ENCODE measurements around the gene LMNA. TPM values are rescaled to one million over a fixed set of nuclear protein-coding genes. Genes with fewer than 3 reads are reported as not detected.

Gene LMNA
- polyA plus RNA-seq, 1 donor = 138 TPM

- peak overlapping the region; percentile 94 for H3K27ac ChIP-seq (ENCODE audit: low read length)
- H3K4me3 ChIP-seq (ENCODE audit: low read length) = no peak overlapping the region
- DNase-seq = peak in 1 of 2 donors; percentile 66
- no peaks in the 10 kb centered on the region for H3K27me3 ChIP-seq (ENCODE audit: control insufficient read depth, insufficient read depth, low read length)
- H3K36me3 ChIP-seq (ENCODE audit: control insufficient read depth, insufficient read depth, low read length) = peaks cover 31% of the 10 kb centered on the region
- peaks cover 57% of the 10 kb centered on the region for H3K4me1 ChIP-seq (ENCODE audit: control insufficient read depth, insufficient read depth, low read length)
- H3K9me3 ChIP-seq (ENCODE audit: control insufficient read depth, low read depth, low read length) = no peaks in the 10 kb centered on the region
- WGBS (ENCODE audit: insufficient coverage, low lambda C conversion rate) = no CpG with 5 or more reads among the region's 8 CpGs
Measured at GRCh38 chr1:156128654-156129597, 14.4 kb downstream of the LMNA start.

- DNase-seq = peak; percentile 93
- peaks cover 49% of the 10 kb centered on the region for H3K4me1 ChIP-seq (ENCODE audit: control insufficient read depth, insufficient read depth, low read length)
- H3K27ac ChIP-seq (ENCODE audit: low read length) = peak overlapping the region; percentile 94
- no peaks in the 10 kb centered on the region for H3K9me3 ChIP-seq (ENCODE audit: control insufficient read depth, low read depth, low read length)
- WGBS (ENCODE audit: insufficient coverage, low lambda C conversion rate) = no CpG with 5 or more reads among the region's 7 CpGs
- peaks cover 41% of the 10 kb centered on the region for H3K36me3 ChIP-seq (ENCODE audit: control insufficient read depth, insufficient read depth, low read length)
- H3K4me3 ChIP-seq (ENCODE audit: low read length) = no peak overlapping the region
- H3K27me3 ChIP-seq (ENCODE audit: control insufficient read depth, insufficient read depth, low read length) = no peaks in the 10 kb centered on the region
Measured at GRCh38 chr1:156129687-156130577, 15.4 kb downstream of the LMNA start.

- no CpG with 5 or more reads among the region's 6 CpGs for WGBS (ENCODE audit: insufficient coverage, low lambda C conversion rate)
- Histone ChIP-seq H3K27ac (ENCODE audit: low read length) (peak overlapping the region; percentile 94), H3K4me3 (ENCODE audit: low read length) (no peak overlapping the region), H3K36me3 (ENCODE audit: control insufficient read depth, insufficient read depth, low read length) (peaks cover 47% of the 10 kb centered on the region), H3K9me3 (ENCODE audit: control insufficient read depth, low read depth, low read length) (no peaks in the 10 kb centered on the region), H3K4me1 (ENCODE audit: control insufficient read depth, insufficient read depth, low read length) (peaks cover 47% of the 10 kb centered on the region), H3K27me3 (ENCODE audit: control insufficient read depth, insufficient read depth, low read length) (no peaks in the 10 kb centered on the region)
- DNase-seq = no peak
Measured at GRCh38 chr1:156130578-156130942, 16.0 kb downstream of the LMNA start.

DNA sequence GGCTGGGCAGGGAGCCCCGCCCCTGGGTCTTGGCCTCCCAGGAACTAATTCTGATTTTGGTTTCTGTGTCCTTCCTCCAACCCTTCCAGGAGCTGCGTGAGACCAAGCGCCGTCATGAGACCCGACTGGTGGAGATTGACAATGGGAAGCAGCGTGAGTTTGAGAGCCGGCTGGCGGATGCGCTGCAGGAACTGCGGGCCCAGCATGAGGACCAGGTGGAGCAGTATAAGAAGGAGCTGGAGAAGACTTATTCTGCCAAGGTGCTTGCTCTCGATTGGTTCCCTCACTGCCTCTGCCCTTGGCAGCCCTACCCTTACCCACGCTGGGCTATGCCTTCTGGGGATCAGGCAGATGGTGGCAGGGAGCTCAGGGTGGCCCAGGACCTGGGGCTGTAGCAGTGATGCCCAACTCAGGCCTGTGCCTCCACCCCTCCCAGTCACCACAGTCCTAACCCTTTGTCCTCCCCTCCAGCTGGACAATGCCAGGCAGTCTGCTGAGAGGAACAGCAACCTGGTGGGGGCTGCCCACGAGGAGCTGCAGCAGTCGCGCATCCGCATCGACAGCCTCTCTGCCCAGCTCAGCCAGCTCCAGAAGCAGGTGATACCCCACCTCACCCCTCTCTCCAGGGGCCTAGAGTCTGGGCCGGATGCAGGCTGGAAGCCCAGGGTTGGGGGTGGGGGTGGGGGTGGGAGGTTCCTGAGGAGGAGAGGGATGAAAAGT lies 20.4 kb downstream of the LMNA start:
- no peak overlapping the region for H3K27ac ChIP-seq (ENCODE audit: low read length)
- no peak for DNase-seq
- peaks cover 2% of the 10 kb centered on the region for H3K9me3 ChIP-seq (ENCODE audit: control insufficient read depth, low read depth, low read length)
- no peak overlapping the region for H3K4me3 ChIP-seq (ENCODE audit: low read length)
- H3K4me1 ChIP-seq (ENCODE audit: control insufficient read depth, insufficient read depth, low read length) = peaks cover 9% of the 10 kb centered on the region
- no peaks in the 10 kb centered on the region for H3K27me3 ChIP-seq (ENCODE audit: control insufficient read depth, insufficient read depth, low read length)
- peaks cover 88% of the 10 kb centered on the region for H3K36me3 ChIP-seq (ENCODE audit: control insufficient read depth, insufficient read depth, low read length)
- WGBS (ENCODE audit: insufficient coverage, low lambda C conversion rate) = 100% methylated on average over 1 of the region's 18 CpGs

- peaks cover 84% of the 10 kb centered on the region for H3K36me3 ChIP-seq (ENCODE audit: control insufficient read depth, insufficient read depth, low read length)
- WGBS (ENCODE audit: insufficient coverage, low lambda C conversion rate) = no CpG with 5 or more reads among the region's 34 CpGs
- peaks cover 2% of the 10 kb centered on the region for H3K9me3 ChIP-seq (ENCODE audit: control insufficient read depth, low read depth, low read length)
- no peak overlapping the region for H3K27ac ChIP-seq (ENCODE audit: low read length)
- H3K4me3 ChIP-seq (ENCODE audit: low read length) = no peak overlapping the region
- H3K27me3 ChIP-seq (ENCODE audit: control insufficient read depth, insufficient read depth, low read length) = no peaks in the 10 kb centered on the region
- no peaks in the 10 kb centered on the region for H3K4me1 ChIP-seq (ENCODE audit: control insufficient read depth, insufficient read depth, low read length)
- no peak for DNase-seq
Measured at GRCh38 chr1:156135930-156136871, 21.7 kb downstream of the LMNA start.

- Histone ChIP-seq H3K4me1 (ENCODE audit: control insufficient read depth, insufficient read depth, low read length) (no peaks in the 10 kb centered on the region), H3K27me3 (ENCODE audit: control insufficient read depth, insufficient read depth, low read length) (no peaks in the 10 kb centered on the region), H3K9me3 (ENCODE audit: control insufficient read depth, low read depth, low read length) (peaks cover 2% of the 10 kb centered on the region), H3K36me3 (ENCODE audit: control insufficient read depth, insufficient read depth, low read length) (peaks cover 75% of the 10 kb centered on the region), H3K27ac (ENCODE audit: low read length) (no peak overlapping the region), H3K4me3 (ENCODE audit: low read length) (no peak overlapping the region)
- WGBS (ENCODE audit: insufficient coverage, low lambda C conversion rate) = no CpG with 5 or more reads among the region's 12 CpGs
- no peak for DNase-seq
Measured at GRCh38 chr1:156136970-156137483, 22.5 kb downstream of the LMNA start.

- no peak overlapping the region for H3K27ac ChIP-seq (ENCODE audit: low read length)
- no peak for DNase-seq
- peaks cover 65% of the 10 kb centered on the region for H3K36me3 ChIP-seq (ENCODE audit: control insufficient read depth, insufficient read depth, low read length)
- no CpG with 5 or more reads among the region's 22 CpGs for WGBS (ENCODE audit: insufficient coverage, low lambda C conversion rate)
- H3K27me3 ChIP-seq (ENCODE audit: control insufficient read depth, insufficient read depth, low read length) = no peaks in the 10 kb centered on the region
- H3K9me3 ChIP-seq (ENCODE audit: control insufficient read depth, low read depth, low read length) = peaks cover 2% of the 10 kb centered on the region
- H3K4me1 ChIP-seq (ENCODE audit: control insufficient read depth, insufficient read depth, low read length) = no peaks in the 10 kb centered on the region
- no peak overlapping the region for H3K4me3 ChIP-seq (ENCODE audit: low read length)
Measured at GRCh38 chr1:156138458-156138867, 24.0 kb downstream of the LMNA start.

GRCh38 chr1:156140879-156141707 lies 26.6 kb downstream of the LMNA start:
- Histone ChIP-seq H3K9me3 (ENCODE audit: control insufficient read depth, low read depth, low read length) (peaks cover 2% of the 10 kb centered on the region), H3K27ac (ENCODE audit: low read length) (no peak overlapping the region), H3K4me1 (ENCODE audit: control insufficient read depth, insufficient read depth, low read length) (no peaks in the 10 kb centered on the region), H3K4me3 (ENCODE audit: low read length) (no peak overlapping the region), H3K27me3 (ENCODE audit: control insufficient read depth, insufficient read depth, low read length) (no peaks in the 10 kb centered on the region), H3K36me3 (ENCODE audit: control insufficient read depth, insufficient read depth, low read length) (peaks cover 39% of the 10 kb centered on the region)
- DNase-seq = no peak
- no CpG with 5 or more reads among the region's 20 CpGs for WGBS (ENCODE audit: insufficient coverage, low lambda C conversion rate)
